Stimulated activated CD8-positive, alpha-beta memory T cell treated with anti-CD3 and anti-CD28 coated beads, Interleukin-12 subunit alpha, Interleukin-12 subunit beta, amount 100 ng/mL, for 24 hours (primary cell): Measurements from ENCODE around the gene RMRP.
"Not testable (repeated sequence)": the region's sequence is repeated elsewhere in the genome, so short reads cannot be mapped to it uniquely, and the experiment has no call there.

Source experiments
- DNase-seq: peaks from one replicate; pipeline ENCODE4 v3.0.0-alpha.2; 2020; ENCODE audit errors: extremely low read depth

RMRP gene

DNA sequence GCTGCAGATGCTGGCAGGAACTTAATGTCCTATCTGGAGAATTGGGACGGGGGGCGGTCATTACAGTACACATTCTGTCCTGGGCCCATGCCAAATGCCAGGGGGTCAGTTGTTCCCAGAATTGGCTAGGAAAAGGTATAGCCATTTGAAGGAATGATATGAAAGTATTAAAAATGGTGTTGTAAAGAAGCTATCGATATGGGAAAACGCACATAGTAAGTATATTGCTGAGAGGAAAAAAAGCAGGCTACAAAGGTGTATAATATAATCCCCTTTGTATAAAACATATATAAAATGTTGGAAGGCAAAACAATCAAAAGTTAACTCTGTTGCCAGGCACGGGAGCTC, 7.6 kb upstream of the RMRP start:
- DNase-seq: no peak

DNA sequence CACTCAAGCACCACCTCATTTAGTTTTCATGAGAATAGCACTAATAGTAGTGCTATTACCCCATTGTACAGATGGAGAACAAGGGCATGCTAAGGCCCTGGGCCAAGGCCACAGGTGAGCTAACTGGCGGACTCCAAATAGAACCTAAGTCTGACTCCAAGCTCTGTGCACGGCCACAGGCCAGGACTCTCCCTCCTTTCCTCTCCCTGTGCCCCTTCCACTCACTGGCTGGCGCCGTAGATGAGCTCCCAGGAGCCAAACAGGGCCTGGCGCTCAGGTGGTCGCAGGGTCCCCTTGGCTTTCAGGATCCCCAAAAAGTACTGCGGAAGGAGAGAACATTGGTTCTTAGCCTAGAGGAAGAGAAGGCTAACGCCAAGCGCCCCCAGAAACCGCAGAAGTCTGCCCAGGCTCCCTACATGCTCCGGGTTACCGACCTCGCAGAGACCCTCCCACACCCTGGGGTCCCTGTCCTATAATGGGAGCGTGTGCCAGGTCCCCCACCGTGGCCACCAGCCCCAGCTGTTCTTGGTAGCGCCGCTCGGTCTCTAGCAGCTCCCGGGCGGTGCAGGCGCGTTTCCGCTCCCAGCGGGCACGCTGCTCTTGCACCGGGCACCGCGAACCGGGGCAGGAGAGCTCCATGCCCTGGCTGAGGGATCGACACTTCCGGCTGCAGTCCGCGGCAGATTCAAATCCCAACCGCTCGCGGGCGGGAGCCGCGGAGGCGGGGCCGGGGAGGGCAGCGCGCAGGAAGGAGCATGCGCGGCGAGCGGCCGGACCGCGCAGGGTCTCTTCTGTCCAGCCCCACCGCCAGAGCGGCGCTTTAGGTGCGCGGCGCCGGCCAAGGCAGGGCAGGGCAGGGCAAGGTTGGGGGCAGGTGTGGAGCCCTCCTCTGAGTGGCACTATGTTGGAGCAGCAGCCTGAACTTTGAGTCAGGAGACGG, 7.0 kb upstream of the RMRP start, which contains the start of gene ARHGEF39:
Gene ARHGEF39 (minus strand): TSS at position 665 of the 940 bp plus-strand sequence. CDS start 26 bp downstream, at position 639.
- no peak for DNase-seq

DNA sequence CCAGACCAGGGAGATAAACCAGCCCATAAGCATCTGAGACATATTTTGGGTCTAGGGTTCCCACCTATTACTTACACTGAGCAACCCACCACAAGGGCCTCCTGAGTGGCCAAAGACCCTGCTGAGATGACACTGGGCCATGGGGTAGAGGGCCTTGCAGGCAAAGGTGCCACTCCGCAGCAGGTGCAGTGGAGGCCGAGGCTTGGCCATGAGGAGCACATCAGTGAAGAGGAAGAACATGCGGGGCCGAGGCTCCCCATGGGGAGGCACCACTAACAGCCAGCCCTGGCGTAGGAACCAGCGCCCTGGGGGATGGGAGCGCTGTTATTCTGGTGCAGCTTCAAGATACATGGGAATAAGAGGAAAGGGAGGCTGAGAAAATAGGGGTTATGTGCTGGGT, 4.6 kb upstream of the RMRP start:
- DNase-seq: no peak

DNA sequence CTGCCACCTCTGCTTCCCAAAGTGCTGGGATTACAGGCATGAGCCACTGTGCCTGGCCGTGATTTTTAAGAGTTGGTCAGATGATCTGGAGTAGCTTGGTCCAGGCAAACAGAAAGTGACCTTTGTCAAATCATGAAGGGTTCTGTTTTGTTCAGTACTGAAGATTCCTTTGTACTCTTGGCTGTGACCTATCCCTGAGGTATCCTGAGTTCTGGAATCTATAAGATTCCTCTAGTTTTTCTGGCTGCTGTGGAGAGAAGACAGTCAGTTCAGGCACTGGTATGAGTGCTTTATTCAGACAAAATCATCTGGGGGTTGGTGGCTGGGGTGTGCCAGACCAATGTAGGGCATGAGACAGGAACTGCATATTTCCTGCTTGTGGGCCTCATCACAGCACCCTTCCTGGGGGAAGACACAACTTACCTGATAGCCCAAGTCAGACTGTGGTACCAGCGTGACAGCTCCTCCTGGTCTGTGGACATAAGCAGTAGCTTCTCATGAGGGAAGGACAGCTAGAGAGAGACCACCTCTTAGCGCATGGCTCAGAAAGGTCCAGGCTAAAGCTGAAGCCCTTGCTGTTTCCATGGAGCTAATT, 4.0 kb upstream of the RMRP start:
- no peak for DNase-seq

DNA sequence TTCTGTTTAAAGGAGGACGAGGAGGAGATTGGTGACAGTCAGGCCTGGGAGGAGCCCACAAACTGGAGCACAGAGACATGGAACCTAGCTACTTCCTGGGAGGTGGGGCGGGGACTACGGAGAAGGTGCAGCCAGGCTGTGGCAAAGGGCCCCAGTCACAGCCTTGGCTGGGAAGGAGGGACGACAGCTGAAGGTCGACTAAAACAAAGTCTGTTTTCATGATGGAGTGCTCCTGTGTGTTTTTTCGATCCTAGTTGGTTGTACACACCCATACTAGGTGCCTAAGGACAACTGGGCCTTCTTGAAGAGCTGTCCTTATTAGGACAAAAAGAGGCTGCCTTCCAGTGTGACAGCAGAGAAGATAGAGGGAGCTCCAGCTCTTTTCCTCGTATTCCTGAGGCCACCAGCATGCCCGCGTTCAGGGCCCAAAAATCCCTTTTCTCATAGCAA, 3.2 kb upstream of the RMRP start:
- no peak for DNase-seq

DNA sequence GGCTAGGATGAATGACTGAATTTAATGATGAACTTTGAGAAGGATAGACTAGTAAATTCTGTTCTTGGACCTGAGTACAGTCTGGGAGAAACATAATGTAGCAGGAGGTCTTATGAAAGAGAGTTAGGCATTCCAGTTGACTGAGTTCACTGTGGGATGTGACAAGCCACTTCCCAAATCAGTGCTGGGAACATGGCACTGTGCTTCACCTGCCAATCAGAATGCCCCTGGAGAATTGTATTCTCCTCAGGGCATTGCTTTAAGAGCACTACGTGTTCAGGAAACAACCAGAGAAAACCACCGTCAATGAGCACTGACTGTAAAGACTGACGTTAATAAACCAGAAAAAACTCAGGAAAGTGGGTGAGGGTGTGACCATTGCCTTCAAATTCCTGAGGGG, 1.5 kb upstream of the RMRP start:
- DNase-seq: no peak

DNA sequence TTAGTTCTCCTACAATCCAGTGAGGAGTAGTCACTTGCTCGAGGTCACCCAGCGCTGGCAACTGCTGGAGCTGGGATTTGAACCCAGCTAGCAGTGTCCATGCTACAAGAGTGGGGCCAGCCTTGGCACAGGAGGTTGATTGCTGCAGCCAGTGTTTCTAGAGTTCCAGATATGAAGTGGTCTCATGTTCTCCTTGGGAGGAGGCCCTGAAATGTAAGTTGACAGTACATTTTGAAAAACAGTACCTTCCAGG, 1.1 kb upstream of the RMRP start:
- DNase-seq: no peak

DNA sequence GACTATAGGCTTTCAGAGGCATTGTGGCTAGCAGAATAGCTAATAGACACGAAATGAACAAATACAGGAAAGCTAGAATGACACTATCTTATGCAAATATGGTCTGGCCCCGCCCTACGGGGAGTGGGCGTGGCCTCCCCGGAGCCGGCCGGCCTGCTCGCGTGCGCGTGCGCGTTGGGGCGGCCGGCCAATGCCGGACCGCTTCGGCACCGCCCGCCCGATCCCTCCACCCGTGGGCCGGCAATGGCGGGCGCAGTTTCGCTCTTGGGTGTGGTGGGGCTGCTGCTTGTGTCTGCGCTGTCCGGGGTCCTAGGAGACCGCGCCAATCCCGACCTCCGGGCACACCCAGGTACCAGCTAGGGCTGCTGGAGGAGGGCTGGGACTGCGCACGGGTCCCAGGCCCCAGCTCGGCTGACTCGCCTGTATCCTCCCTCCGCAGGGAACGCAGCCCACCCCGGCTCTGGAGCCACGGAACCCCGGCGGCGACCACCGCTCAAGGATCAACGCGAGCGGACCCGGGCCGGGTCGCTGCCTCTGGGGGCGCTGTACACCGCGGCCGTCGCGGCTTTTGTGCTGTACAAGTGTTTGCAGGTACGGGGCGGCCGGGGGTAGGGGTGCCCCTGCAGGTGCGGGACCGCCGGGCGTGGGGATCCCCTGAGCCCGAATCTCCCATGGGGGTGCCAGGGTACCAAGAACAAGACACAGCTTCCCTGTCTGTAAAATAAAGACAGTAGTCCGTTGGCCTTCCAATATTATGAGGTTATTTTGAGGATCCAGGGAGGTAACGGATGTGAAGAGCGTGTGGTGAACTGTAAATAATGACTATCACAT, 533 bp upstream of the RMRP start, which contains the start of gene CCDC107:
Gene CCDC107 (plus strand): TSS at position 156 of the 831 bp plus-strand sequence. CDS start 88 bp downstream, at position 244.
- peak; percentile 58 for DNase-seq

DNA sequence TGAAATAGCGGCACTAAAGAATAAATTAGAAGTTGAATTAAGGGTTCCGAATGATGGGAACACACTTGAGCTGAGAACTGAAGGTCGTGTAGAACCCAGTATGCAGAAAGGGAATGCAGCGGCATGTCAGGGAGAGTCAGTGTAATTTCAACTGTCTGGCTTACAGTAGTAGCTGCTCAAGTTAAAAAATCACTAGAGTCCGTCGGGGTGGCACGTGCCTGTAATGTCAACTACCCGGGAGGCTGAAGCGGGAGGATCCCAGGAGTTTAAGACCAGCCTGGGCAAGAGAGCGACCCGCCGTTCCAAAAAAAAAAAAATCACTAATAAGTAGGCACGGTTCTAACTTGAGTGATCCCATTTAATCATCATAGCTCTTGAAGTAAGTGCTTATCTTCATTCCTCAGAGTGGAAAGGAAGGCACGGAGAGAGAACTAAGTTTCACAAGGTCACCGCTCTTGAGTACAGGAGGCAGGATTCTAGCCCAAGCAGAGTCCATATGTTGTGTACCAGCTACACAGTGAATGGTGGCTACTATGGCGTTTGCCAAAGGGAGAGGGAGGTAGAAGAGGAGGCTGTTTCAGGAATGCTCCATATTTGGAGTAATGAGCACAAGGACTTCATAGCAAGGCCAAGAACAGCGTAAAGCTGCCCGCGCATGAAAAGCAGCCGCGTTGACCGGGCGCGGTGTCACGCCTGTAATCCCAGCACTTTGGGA, 831 bp downstream of the RMRP start:
- no peak for DNase-seq

DNA sequence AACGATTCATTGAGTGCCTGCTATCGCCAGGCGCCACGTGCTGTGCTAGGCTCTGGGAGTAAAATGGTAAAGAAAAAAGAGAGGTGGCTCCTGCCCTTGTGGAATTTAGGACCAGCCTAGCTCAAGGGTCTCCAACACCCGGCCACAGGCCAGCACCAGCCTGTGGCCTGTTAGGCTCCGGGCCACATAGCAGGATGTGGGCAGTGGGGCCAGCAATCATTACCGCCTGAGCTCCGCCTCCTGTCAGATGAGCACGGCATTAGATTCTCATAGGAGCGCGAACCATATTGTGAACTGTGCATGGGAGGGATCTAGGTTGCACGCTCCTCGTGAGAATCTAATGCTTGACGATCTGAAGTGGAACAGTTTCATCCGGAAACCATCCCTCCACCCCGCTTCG, 1.5 kb downstream of the RMRP start:
- DNase-seq: no peak

DNA sequence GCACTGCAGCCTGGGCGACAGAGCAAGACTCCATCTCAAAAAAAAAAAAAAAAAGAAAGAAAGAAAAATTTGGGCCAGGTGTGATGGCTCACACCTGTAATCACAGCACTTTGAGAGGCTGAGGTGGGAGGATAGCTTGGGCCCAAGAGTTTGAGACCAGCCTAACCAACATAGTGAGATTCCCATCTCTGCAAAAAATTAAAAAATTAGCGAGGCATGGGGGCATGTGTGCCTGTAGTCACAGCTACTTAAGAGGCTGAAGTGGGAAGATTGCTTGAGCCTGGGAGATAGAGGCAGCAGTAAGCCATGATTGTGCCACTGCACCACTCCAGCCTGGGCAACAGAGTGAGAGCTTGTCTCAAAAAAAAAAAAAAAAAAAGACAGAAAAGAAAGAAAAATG, 4.2 kb downstream of the RMRP start:
- DNase-seq: no peak

DNA sequence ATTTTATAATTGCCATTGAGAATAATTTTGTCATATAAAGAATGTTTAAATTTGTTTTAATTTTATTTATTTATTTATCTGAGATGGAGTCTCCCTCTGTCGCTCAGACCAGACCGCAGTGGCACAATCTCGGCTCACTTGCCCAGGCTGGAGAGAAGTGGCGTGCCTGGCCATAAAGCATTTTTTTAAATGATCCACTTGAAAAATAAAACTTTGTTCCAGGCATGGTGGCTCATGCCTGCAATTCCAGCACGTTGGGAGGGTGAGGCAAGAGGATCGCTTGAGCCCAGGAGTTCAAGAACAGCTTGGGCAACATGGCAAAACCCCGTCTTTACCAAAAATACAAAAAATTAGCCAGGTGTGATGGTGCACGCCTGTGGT, 5.0 kb downstream of the RMRP start:
- DNase-seq: no peak

DNA sequence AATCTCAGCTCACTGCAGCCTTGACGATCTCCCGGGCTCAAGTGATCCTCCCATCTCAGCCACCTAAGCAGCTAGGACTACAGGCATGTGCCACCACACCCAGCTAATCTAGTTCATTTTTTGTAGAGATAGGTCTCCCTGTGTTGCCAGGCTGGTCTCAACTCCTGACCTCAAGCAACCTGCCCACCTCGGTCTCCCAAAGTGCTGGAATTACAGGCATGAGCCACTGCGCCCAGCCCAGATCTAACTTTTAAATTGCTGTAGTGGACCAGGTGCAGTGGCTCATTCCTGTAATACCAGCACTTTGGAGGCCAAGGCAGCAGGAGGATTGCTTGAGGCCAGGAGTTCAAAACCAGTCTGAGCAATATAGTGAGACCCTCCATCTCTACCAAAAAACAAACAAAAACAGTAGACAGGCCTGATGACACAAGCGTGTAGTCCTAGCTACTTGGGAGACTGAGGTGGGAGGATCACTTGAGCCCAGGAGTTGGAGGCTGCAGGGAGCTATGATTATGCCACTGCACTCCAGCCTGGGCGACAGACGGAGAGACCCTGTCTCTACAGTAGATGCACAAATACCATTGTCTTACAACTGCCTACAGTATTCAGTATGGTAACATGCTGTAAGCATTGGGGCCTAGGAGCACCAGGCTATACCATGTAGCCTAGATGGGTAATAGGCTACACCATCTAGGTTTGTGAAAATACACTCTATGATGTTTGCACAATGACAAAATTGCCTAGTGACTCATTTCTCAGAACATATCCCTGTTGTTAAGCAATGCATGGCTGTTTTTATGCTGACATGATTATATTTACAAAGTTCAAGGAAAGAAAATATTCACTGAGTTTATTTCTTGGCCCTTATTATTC, 5.6 kb downstream of the RMRP start:
- DNase-seq: no peak

DNA sequence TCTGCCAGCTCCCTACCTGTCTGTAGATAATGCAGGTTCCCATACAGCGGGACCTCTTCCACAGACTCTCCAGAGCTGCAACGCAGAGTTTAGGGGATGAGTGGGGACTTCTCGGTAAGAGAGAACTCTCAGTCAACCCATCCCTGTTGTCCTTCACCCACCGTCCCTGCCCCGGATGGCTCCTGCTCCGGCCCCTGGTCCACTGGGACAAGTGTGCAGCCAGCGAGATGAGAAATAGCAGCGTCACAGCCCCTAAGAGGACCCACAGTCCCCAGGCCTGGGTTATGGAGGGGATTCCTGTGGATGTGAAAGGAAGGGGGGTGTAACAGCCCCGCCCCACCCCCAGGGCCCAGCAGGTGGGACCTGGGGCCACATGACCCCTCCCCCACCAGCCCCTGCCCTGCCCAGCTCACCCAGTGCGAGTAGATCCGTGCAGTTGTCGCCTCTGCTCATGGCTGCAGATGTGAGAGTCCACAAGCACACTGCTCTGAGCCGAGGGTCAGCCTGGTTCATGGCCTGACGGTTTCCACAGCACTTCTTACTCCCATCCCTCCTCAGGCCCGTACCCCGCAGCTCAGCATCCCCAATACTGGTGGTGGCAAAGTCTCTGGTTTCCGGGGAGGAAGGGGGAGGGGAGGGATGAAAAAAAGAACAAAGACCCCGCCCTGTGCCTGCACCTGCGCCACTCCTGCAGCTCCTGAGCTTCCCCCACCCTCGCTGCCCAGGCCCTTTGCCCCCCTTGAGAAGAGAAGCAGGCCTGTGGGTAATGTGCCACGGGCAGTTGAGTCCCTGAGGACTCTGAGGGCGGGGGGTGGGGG, 7.3 kb downstream of the RMRP start, which contains the start of gene SIT1:
Gene SIT1 (minus strand): TSS at position 591 of the 818 bp plus-strand sequence. CDS start 78 bp downstream, at position 513.
- DNase-seq: no peak

DNA sequence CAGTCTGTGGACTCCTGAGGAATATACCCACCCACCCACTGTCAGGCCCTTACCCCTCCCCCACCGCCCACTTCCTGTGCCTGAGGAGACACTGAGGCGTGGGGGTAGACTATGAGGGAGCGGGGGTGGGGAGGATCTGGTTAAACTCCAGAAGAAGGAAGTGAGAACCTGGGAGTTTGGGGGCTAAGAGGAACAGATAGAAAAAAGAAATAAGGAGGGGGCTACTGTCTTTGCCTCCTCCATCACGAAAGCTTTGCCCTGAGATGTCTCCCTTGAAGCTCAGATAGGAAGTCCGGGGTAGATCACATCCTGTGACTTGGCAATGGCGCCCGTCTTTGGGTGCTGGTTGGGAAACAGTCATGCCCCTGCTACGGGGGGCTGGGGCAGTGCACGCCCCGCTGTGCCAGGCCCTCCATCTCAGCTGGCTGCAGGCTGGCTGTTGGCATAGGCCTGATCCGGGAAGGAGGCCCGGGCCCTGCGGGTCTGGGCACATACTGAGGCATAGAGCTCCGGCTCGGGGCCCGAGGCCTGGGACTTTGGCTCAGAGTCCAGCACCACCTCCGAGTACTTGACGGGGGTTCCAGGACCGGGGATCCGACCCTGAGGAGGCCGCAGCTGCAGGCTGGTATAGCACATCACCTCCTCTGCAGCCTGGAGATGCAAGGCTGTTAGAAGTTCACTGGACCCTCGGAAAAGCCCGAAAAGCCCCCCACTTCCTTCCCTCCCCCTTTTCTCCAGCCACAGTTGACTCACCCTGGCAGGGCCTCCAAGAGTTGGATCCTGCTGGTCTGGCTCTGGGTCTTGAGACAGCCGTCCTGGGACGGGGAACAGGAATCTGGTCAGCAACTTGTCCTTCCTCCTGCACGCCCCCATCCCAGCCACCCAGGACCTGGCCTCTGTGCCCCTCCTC, 8.1 kb downstream of the RMRP start:
- DNase-seq: no peak

DNA sequence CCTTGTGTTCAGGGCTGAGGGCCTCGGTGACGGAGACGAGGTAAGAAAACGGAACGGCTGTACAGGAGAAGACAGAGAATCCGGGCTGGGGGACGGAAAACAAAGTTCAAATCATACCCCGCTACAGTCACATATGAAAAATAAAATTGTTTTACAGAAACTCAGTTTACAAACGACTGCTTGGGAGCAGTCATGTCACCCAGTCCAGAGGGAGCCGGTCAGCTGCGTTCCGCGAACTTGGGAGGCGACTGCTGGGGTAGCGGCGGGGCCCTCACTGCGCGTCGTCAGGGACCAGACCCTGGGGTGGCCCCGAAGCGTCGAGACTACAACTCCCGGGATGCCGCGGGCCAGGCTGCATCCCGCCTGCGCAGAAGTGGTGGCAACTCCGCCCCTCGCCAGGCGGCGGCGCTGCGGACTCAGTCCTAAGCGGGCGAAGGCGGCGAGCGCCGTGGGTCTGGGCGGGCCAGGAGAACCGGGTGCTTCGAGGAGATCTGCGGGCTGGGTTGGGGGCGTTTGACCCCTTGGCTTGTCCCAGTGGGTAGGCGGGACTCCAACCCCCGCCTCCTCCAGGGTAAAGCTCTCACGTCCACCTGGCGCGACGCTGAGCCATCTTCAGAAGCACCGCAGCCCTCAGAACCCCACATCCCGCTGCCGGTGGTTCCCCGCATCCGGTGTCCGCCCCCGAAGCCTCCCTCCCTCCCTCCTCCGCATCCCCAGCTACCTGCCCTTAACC, 11.1 kb downstream of the RMRP start:
- DNase-seq: peak; percentile 73

DNA sequence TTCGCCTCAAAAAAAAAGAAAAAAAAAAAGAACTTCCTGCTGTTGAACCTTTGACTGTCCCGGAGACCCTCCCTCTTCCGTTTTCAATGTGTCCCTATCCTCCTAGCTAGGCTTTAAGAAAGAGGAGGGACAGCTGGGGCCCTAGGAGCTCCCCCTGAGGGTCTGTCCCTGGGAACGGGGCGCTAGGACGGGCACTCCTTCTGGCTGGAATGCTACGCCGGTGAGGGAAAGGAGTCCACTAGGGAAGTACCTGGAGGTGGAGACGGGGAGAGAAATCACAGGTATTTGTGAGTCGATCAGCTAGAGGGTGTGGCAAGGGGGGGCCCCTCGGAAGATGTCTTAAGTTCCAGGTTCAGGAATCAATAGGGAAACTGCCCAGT, 11.7 kb downstream of the RMRP start:
- no peak for DNase-seq

DNA sequence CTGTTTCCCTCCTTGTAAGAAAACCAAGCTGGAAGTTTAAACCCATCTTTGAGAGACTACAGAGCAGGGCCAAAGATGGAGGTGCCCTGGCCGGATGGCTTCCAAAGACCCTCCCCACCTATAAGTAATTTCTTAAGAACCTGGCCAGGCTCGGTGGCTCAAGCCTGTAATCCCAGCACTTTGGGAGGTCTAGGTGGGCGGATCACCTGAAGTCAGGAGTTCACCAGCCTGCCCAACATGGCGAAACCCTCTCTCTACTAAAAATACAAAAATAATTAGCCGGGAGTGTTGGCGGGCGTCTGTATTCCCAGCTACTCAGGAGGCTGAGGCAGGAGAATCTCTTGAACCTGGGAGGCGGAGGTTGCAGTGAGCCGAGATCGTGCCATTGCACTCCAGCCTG, 12.1 kb downstream of the RMRP start:
- not testable (repeated sequence) for DNase-seq
